Measurements from ENCODE around the gene ARHGEF2.

ARHGEF2 gene

DNA sequence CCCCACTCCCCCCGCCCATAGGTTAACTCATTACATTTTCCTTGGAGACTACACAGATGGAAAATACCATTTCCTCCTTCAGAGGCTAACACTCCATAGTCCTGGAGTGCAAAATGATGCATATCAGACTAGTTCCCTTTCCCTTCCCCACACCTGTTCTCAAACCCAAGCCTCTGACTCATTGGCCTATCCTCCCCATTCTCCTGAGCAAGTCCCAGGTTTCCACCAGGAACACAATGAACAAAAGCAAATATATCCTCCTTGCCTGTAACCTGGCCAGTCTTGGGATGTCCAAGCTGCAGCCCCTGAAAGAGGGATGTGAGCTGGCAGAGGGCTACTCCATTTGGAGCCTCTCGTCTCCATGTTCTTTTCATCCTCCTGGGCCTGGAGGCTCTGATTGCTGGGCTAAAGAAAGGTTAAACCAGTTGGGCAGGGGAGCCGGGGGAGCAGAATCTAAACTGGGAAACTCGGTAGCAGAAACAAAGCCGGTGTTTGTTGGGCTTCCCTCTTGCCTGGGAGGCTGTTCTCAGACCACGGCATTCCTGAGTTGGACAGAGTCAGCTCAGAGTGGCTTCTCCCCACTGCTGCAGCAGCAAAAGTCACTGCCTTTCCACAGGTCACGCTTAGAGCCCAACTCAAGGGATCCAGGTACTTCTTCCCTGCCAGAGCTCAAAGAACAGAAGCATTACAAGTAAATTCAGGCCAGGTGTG is 28.5 kb upstream of the ARHGEF2 start:
- Histone ChIP-seq H3K27me3 (ENCODE audit: insufficient read depth, low read length) (no peaks in the 10 kb centered on the region), H3K27ac (ENCODE audit: low read length) (no peak overlapping the region), H3K9me3 (ENCODE audit: insufficient read depth, low read depth, low read length) (no peaks in the 10 kb centered on the region), H3K36me3 (ENCODE audit: insufficient read depth, low read depth, low read length) (peaks cover 34% of the 10 kb centered on the region), H3K4me3 (ENCODE audit: low read length) (no peak overlapping the region), H3K4me1 (ENCODE audit: insufficient read depth, low read length) (no peaks in the 10 kb centered on the region), H3K9ac (ENCODE audit: low read depth, low read length) (no peak overlapping the region)

DNA sequence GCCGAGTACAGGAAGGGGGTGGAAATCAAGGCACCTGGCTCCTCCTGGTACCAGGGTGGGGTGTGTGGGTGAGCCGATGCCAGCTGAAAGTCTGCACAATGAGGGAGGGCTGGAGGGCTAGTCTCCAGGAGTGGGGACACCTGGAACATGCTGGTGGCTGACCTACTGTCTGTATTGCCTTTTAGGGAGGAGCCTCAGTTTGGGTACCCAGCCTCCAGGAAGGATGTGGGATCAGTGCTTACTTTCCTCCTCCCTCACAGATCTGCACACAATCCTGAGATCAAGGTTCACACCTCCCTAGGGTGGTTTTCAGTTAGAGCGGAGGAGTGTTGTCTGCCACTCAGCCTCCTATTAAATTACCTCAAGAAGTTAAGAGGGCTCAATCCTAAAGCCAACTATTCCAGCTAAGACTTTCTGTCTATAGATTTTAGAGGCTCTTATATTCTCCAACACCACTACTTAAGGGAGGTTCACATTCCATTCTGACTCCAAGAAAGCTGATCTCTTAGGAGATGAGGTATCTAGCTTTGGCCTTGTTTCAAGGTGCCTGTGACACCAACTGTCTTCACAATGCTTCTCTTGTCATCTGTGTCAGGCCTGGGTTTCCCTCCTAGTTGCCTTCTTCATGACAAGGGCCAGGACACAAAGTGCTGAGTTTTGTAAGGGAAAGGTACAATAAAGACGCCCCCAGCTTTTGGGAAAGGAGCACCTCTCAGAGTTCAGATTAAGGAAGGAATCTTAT is 26.7 kb upstream of the ARHGEF2 start:
- no peaks in the 10 kb centered on the region for H3K4me1 ChIP-seq (ENCODE audit: insufficient read depth, low read length)
- H3K27me3 ChIP-seq (ENCODE audit: insufficient read depth, low read length) = no peaks in the 10 kb centered on the region
- H3K9me3 ChIP-seq (ENCODE audit: insufficient read depth, low read depth, low read length) = no peaks in the 10 kb centered on the region
- H3K27ac ChIP-seq (ENCODE audit: low read length) = no peak overlapping the region
- H3K4me3 ChIP-seq (ENCODE audit: low read length) = no peak overlapping the region
- H3K36me3 ChIP-seq (ENCODE audit: insufficient read depth, low read depth, low read length) = peaks cover 16% of the 10 kb centered on the region
- H3K9ac ChIP-seq (ENCODE audit: low read depth, low read length) = no peak overlapping the region

DNA sequence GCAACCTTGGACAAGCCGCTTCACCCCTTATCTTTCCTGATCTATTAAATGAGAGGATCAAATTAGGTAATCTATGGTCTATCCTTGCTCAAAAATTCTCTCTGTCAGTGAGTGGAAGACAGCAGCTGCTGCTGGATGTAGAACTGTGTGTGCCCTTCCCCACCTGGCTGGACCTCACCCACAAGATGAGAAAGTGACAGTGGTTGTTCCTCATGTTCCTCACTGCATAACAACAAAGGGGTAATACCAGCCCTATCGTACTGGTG is 25.5 kb upstream of the ARHGEF2 start:
- H3K36me3 ChIP-seq (ENCODE audit: insufficient read depth, low read depth, low read length) = peaks cover 7% of the 10 kb centered on the region
- H3K27me3 ChIP-seq (ENCODE audit: insufficient read depth, low read length) = no peaks in the 10 kb centered on the region
- no peak overlapping the region for H3K27ac ChIP-seq (ENCODE audit: low read length)
- H3K9me3 ChIP-seq (ENCODE audit: insufficient read depth, low read depth, low read length) = no peaks in the 10 kb centered on the region
- no peaks in the 10 kb centered on the region for H3K4me1 ChIP-seq (ENCODE audit: insufficient read depth, low read length)
- no peak overlapping the region for H3K9ac ChIP-seq (ENCODE audit: low read depth, low read length)
- no peak overlapping the region for H3K4me3 ChIP-seq (ENCODE audit: low read length)

DNA sequence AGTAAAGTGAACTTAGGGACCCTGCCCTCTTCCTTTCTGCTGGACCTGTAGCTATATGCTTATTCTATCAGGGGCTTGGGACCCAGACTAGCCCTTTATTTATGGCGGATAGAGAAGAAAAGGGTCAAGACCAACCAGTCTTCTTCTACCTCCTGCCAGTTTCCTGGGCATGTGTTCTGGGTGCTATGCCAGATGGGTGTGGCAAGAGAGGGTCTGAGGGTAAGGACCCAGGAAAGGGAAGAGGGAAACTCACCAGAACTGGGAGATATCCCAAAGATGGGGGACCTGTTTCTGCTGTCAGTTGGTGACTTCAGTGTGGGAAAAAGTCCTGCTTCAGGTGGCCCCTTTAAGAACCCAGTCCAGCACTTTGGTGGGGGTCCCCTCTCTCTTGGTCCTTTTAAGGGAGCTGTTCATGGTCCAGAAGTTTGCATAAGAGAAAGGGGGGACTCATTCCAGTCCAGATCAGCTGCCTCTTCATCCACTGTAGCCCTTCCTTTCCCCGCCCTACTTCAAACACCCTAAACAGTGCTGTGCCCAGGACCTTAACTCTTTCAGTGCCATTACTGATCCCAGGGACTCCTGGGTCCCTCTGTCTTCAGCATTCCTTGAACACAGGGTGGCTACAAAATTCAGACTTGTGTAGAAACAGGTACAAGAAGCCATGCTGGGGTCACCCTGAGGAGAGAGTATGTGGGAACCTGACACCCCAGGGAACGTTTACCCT is 24.0 kb upstream of the ARHGEF2 start:
- no peaks in the 10 kb centered on the region for H3K9me3 ChIP-seq (ENCODE audit: insufficient read depth, low read depth, low read length)
- H3K27ac ChIP-seq (ENCODE audit: low read length) = no peak overlapping the region
- H3K36me3 ChIP-seq (ENCODE audit: insufficient read depth, low read depth, low read length) = no peaks in the 10 kb centered on the region
- no peak overlapping the region for H3K9ac ChIP-seq (ENCODE audit: low read depth, low read length)
- H3K27me3 ChIP-seq (ENCODE audit: insufficient read depth, low read length) = no peaks in the 10 kb centered on the region
- no peak overlapping the region for H3K4me3 ChIP-seq (ENCODE audit: low read length)
- no peaks in the 10 kb centered on the region for H3K4me1 ChIP-seq (ENCODE audit: insufficient read depth, low read length)

DNA sequence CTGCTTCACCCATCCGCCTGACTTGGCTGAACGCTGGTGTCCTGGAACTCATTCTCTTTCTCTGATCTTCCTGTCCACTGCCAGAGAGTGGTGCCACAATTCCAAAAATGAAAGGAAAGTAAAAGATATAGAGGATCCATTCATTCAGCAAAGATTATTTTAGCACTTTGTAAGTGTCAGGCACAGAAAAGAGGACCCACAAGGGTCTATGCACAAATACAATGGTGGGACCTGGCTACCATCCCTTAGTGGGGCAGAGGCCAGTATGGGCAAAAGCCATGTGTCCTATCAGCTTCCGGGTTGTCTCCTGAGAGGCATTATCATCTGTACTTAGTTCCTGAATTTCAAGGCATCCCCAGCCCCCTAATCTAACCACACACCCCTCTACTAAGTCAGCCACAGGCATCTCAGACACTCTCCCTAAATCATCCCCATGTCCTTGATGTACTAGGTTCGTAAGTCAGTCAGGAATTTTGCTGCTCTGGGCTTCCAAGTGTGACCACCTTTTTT is 23.4 kb upstream of the ARHGEF2 start:
- H3K36me3 ChIP-seq (ENCODE audit: insufficient read depth, low read depth, low read length) = no peaks in the 10 kb centered on the region
- no peak overlapping the region for H3K9ac ChIP-seq (ENCODE audit: low read depth, low read length)
- H3K9me3 ChIP-seq (ENCODE audit: insufficient read depth, low read depth, low read length) = no peaks in the 10 kb centered on the region
- H3K27me3 ChIP-seq (ENCODE audit: insufficient read depth, low read length) = no peaks in the 10 kb centered on the region
- H3K27ac ChIP-seq (ENCODE audit: low read length) = no peak overlapping the region
- no peak overlapping the region for H3K4me3 ChIP-seq (ENCODE audit: low read length)
- H3K4me1 ChIP-seq (ENCODE audit: insufficient read depth, low read length) = no peaks in the 10 kb centered on the region

DNA sequence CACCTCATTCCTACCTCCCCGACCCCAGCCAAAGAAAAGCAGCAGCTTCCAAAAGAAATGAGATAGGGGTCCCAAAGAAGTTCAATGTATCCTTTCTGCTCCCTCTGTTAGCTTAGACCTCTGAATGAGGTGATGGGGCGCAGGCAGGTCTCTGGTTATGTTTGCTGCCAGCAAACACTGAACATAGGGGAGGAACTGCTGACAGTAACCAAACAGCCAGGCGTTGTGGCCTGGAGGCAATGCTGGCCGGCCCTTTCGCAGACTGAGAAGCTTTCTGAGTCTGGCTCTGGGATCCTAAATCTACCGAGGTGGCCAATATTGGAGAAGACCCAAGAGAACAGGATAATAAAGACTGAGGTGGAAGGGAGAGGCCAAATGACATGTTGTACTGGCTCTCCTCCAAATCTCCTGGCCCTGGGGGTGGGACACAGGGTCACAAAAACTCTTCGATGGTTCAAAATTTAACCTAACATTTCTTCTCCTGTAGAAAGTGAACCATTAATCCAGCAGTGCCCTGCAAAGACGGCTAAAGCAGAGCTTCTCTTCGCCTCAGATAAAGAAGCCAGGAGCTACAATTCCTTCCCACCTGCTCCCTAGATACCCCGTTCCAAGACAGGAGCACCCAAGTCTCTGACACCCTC is 22.8 kb upstream of the ARHGEF2 start:
- H3K9me3 ChIP-seq (ENCODE audit: insufficient read depth, low read depth, low read length) = no peaks in the 10 kb centered on the region
- no peaks in the 10 kb centered on the region for H3K36me3 ChIP-seq (ENCODE audit: insufficient read depth, low read depth, low read length)
- H3K27ac ChIP-seq (ENCODE audit: low read length) = no peak overlapping the region
- H3K9ac ChIP-seq (ENCODE audit: low read depth, low read length) = no peak overlapping the region
- no peak overlapping the region for H3K4me3 ChIP-seq (ENCODE audit: low read length)
- no peaks in the 10 kb centered on the region for H3K4me1 ChIP-seq (ENCODE audit: insufficient read depth, low read length)
- no peaks in the 10 kb centered on the region for H3K27me3 ChIP-seq (ENCODE audit: insufficient read depth, low read length)

DNA sequence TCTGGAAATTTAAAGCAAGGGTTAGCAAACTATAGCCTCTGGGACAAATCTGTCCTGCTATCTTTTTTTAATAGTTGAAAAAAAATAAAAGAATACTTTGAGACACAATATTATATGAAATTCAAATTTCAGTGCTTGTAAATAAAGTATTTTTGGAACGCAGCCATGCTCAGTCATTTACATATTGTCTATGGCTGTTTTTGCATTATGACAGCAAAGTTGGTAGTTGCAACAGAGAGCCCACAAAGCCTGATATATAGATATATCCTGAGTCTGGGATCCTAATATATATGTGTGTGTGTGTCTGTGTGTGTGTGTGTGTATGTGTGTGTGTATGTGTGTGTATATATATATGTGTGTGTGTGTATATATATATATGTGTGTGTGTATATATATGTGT is 21.6 kb upstream of the ARHGEF2 start:
- H3K27me3 ChIP-seq (ENCODE audit: insufficient read depth, low read length) = no peaks in the 10 kb centered on the region
- H3K9me3 ChIP-seq (ENCODE audit: insufficient read depth, low read depth, low read length) = no peaks in the 10 kb centered on the region
- H3K4me1 ChIP-seq (ENCODE audit: insufficient read depth, low read length) = no peaks in the 10 kb centered on the region
- H3K27ac ChIP-seq (ENCODE audit: low read length) = no peak overlapping the region
- no peak overlapping the region for H3K9ac ChIP-seq (ENCODE audit: low read depth, low read length)
- H3K36me3 ChIP-seq (ENCODE audit: insufficient read depth, low read depth, low read length) = no peaks in the 10 kb centered on the region
- no peak overlapping the region for H3K4me3 ChIP-seq (ENCODE audit: low read length)

DNA sequence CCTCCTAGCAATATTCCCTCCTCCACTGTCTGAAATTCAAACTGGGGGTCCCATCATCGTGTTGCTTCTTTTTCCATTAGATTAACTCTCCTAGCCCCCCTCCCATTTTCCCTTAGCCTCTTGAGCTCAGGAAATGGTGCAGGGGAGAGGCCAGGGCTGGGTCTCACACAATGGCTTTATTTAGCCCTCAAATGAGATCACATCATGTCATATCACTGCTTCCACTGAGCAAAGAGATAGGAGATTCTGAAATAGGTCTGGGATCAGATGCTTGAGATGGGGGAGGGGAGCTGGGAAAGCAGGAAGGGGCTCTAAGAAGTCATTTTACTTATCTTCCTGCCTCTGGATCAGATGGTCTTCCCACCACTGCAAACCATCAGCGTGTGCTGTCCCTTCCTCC is 17.8 kb upstream of the ARHGEF2 start:
- no peaks in the 10 kb centered on the region for H3K36me3 ChIP-seq (ENCODE audit: insufficient read depth, low read depth, low read length)

DNA sequence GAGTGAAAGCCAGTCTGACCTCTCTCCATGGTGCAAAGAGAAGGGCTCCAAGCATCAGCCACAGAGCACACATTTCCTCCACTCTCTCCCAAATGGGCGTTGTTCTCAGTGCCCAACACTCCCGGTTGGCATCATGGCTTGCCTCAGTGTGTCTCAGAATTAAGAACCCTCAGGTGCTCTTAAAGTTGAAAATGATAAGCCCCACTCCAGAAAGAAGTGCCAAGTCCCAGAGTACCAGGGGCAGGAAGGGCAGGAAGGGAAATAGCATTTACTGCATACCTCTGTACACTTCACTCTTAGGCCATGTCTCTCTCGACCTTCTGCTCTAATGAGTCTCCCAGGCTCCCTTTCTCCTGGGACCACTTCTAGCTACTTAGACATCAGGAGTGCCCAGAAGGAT is 15.2 kb upstream of the ARHGEF2 start:
- no peaks in the 10 kb centered on the region for H3K27me3 ChIP-seq (ENCODE audit: insufficient read depth, low read length)
- no peaks in the 10 kb centered on the region for H3K4me1 ChIP-seq (ENCODE audit: insufficient read depth, low read length)
- no peaks in the 10 kb centered on the region for H3K9me3 ChIP-seq (ENCODE audit: insufficient read depth, low read depth, low read length)
- H3K4me3 ChIP-seq (ENCODE audit: low read length) = no peak overlapping the region
- no peak overlapping the region for H3K27ac ChIP-seq (ENCODE audit: low read length)
- no peak overlapping the region for H3K9ac ChIP-seq (ENCODE audit: low read depth, low read length)
- no peaks in the 10 kb centered on the region for H3K36me3 ChIP-seq (ENCODE audit: insufficient read depth, low read depth, low read length)

More for the DNA sequence above, 17.8 kb upstream of the ARHGEF2 start:
- H3K27me3 ChIP-seq (ENCODE audit: insufficient read depth, low read length) = no peaks in the 10 kb centered on the region
- H3K9me3 ChIP-seq (ENCODE audit: insufficient read depth, low read depth, low read length) = no peaks in the 10 kb centered on the region
- H3K27ac ChIP-seq (ENCODE audit: low read length) = no peak overlapping the region
- H3K9ac ChIP-seq (ENCODE audit: low read depth, low read length) = no peak overlapping the region
- H3K4me1 ChIP-seq (ENCODE audit: insufficient read depth, low read length) = no peaks in the 10 kb centered on the region
- H3K4me3 ChIP-seq (ENCODE audit: low read length) = no peak overlapping the region

DNA sequence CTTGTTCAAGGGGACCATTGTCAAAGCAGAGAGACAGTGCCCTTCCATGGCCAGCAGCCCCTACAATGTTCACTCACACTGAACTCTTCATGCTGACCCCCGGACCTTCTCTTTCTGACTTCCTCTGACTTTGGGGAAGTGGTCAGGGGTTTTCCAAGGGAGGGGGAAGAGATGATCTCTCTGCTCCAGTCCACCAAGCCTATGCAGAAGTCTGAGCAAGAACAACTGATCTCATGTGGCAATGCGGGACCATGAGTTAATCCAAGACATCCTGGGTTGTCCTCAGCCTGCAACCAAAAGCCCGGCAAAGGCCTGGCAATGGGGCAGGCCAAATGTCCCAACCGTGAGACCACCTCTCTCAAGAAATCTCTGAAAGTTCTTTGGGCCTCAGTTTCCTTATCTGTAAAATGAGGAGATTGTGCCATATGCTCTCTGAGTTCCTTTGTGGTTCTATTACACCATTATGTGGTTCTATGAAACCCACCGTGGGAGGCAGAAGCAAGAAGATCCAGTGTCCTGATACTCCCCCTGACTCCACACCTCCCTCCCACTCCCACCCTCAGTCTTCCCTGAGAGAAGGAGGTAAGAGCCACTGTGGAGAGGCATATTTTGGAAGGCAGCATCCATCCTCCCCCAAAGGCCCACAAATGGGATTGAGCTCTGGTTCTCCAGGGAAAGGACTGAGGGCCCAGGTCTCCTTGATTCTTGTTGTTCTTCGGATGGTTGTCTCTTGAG is 11.8 kb upstream of the ARHGEF2 start:
- Histone ChIP-seq H3K36me3 (ENCODE audit: insufficient read depth, low read depth, low read length) (no peaks in the 10 kb centered on the region), H3K4me3 (ENCODE audit: low read length) (no peak overlapping the region), H3K9me3 (ENCODE audit: insufficient read depth, low read depth, low read length) (no peaks in the 10 kb centered on the region), H3K9ac (ENCODE audit: low read depth, low read length) (no peak overlapping the region), H3K27me3 (ENCODE audit: insufficient read depth, low read length) (no peaks in the 10 kb centered on the region), H3K4me1 (ENCODE audit: insufficient read depth, low read length) (no peaks in the 10 kb centered on the region), H3K27ac (ENCODE audit: low read length) (no peak overlapping the region)
